T1000 (cell line): ENCODE measurements around the gene VCAN.
A peak's percentile ranks its signal among the peaks of the same experiment; 100 is the strongest.
"Not testable (repeated sequence)": the region's sequence is repeated elsewhere in the genome, so short reads cannot be mapped to it uniquely, and the experiment has no call there.

Experiments
- DNase-seq: peaks from one replicate; lab custom pipeline; 2025; ENCODE audit warnings: mixed read lengths; lab: John Stamatoyannopoulos, UW

VCAN gene

GRCh38 chr5:83471405-83472212 lies at the start of gene VCAN:
Gene VCAN (plus strand): TSS chr5:83471744. CDS start chr5:83483519, 11,775 bp downstream.
- DNase-seq, result no peak

DNA sequence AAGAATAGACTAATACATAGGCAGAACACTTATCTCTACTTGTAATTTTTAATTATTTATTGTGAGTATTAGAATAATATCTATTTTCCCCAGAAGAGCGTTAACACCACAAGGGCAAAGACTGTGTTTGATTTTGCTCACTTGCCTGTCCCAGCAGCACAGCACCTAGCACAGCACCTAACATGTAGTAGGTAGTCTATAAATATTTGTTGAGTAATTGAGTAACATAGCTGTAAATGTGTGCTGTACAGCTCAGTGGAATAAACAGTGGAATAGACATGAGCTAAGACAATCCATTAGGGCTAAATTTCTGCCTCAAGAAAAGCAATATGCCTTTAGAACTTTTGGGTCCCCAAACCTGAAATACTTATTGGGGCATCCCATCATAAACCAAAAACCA lies 49.3 kb upstream of the VCAN start:
- no peak for DNase-seq

GRCh38 chr5:83426855-83427254 lies 44.7 kb upstream of the VCAN start:
- no peak for DNase-seq

DNA sequence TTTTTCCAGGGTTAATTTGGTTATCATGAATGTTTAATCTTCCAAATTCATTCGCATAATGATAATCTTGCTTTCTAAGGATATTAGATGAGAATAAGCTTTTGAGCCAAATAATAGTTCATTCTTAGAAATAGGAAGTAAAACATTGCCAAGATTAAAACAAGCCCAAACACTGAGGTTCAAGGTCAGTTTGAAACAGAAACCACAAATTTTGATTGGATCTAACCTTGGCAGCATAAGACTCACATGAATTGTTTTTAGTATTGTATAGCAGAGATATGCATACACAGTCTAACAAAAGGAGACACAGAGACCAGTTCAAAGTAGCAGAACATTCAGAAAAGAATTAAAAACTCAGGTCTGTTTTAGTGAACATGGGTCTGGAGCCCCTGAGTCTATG lies 43.4 kb upstream of the VCAN start:
- DNase-seq, result no peak

GRCh38 chr5:83428890-83429289 lies 42.7 kb upstream of the VCAN start:
- DNase-seq, result no peak

- DNase-seq, result peak; percentile 7
Measured at GRCh38 chr5:83430130-83431010, 41.2 kb upstream of the VCAN start.

GRCh38 chr5:83433891-83434290 lies 37.7 kb upstream of the VCAN start:
- DNase-seq, result no peak

- DNase-seq, result no peak
Measured at GRCh38 chr5:83434946-83435345, 36.6 kb upstream of the VCAN start.

DNA sequence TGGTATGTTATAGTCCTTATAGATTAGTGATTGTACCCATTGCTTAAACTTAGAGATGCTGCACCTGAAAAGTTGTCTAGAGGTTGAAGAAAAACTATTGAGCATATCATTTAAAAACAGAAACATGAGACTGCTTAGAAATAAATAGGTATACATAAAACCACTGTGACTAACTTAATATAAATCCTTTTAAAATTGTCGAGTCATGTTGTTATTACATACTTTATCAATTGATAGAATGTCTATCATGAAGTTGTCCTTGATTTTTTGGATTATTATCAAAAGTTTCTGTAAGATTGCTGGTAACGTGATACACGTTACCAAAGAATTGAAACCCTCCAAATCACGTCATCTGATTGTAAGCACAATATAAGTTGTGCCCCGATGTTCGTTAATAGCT lies 35.3 kb upstream of the VCAN start:
- no peak for DNase-seq

DNA sequence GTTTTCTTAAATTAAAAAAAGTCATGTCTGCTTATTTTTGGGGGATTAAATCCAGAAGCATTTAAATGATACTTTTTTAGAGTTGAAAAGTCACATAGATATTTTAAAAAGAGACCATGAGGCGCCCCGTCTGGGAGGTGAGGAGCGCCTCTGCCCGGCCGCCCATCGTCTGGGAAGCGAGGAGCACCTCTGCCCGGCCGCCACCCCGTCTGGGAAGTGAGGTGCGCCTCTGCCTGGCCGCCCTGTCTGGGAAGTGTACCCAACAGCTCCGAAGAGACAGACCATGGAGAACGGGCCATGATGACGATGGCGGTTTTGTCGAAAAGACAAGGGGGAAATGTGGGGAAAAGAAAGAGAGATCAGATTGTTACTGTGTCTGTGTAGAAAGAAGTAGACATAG lies 33.8 kb upstream of the VCAN start:
- DNase-seq, result not testable (repeated sequence)

DNA sequence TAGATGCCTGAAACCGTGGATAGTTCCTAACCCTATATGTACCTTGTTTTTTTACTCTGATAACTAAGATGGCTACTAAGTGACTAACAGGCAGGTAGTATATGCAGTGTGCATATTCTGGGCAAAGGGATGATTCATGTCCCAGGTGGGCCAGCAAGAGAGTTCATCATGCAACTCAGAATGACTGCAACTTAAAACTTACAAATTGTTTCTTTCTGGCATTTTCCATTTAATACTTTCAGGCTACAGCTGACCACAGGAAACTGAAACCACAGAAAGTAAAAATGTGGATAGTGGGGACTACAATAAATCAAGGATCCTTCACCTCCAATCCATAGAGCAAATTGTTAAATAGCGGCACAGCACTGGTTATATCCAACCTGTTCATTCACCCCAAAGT lies 30.7 kb upstream of the VCAN start:
- DNase-seq, result no peak

DNA sequence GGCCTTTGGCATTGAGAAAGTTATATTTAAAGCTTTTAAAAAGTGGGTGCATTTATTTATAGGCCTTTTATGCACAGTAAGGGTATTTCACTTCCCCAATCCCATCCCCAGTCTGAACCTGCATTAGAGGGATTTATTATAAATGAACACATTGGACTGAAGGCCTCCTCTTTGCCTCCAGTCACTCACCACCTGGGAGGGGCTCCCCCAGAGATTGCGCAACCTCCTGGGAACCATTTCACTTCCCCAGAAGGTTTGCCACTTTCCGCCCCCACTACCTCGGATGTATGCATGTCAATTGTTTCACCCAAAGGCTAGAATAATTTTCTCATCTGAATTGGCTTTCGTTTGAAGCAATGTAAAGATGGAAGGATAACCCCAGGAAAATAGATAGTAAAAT lies 29.8 kb upstream of the VCAN start:
- DNase-seq, result no peak

- DNase-seq, result no peak
Measured at GRCh38 chr5:83443534-83443933, 28.0 kb upstream of the VCAN start.

- no peak for DNase-seq
Measured at GRCh38 chr5:83444445-83444844, 27.1 kb upstream of the VCAN start.

DNA sequence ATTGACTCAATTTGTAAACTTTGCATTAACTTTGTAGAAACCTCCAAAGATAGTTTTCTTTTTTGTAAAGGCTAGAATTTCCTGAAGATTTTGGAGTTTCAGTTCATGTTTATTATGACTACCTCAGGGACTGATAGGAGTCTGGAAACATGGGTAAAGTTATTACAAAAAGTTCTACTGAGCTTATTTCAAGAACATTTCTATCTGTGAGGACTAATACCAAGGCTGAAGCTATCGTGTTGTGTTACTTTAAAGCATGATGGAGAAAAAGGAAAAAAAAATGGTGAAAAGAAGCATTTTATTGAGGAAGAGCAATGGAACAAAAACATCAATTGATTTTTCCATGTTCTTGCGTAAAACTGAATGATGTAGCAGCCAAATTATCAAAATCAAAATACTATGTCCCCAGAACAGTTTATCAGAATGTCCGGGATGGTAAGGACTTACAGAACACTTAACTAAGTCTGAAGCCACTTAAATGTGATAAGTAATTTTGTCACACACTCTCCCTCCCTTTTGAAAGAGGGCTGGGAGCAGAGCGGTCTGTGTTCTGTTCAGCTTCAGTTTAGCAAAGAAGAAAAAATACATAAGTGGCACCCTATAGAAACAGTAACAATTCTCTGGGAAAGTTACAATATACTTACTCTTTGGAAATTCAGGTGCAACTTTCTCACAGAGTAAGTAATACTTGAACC lies 25.1 kb upstream of the VCAN start:
- DNase-seq, result no peak

DNA sequence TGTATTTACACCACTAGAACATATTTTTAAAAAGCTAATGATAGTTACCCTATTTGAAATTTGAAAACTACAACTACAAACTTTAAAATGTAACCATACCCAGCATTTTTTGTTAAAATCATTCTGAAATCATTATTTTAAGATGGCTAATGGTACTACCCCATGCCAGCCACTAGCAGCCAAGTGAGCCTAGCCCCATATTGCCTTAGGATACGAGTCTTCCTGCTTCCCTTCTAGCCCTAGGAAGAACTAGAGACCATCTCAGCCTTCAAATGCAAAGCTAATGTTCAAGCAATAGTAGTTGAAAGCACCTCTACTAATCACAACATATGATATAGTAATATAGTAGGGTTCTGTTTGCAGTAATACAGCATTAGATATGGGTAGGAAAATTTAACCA lies 24.0 kb upstream of the VCAN start:
- no peak for DNase-seq

DNA sequence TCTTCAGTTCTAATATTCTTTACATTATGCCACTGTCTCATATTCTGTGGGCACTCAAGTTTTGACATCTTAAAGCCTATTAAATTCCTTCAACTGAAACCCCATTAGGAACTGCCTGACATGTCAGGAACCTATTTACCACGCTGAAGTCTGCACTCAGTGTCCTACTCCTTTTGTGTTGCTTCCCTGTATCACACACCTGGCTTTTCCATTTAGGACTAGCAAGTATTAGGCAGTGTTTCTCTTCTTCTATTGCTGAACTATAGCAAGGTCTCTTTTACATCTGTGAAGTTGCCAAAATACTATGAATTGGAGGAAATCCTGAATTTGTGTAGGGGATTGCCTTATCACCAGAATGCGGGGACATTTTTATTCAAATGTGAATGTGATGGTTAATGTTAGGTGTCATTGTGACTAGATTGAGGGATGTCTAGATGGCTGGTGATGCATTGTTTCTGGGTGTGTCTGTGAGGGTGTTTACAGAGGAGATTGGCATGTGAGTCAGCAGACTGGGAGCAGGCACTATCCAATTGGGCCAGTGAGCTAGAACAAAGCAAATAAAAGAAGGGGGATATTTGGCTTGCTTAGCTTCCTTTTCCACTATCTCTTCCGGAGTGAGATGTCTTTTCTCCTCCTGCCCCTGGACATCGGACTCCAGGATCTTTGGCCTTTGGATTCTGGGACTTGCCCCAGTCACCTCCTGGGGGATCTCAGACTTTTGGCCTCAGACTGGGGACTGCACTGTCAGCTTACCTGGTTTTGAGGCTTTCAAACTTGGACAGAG lies 21.2 kb upstream of the VCAN start:
- no peak for DNase-seq

GRCh38 chr5:83450967-83451248 lies 20.6 kb upstream of the VCAN start:
- DNase-seq, result no peak

- no peak for DNase-seq
Measured at GRCh38 chr5:83451955-83452354, 19.6 kb upstream of the VCAN start.

DNA sequence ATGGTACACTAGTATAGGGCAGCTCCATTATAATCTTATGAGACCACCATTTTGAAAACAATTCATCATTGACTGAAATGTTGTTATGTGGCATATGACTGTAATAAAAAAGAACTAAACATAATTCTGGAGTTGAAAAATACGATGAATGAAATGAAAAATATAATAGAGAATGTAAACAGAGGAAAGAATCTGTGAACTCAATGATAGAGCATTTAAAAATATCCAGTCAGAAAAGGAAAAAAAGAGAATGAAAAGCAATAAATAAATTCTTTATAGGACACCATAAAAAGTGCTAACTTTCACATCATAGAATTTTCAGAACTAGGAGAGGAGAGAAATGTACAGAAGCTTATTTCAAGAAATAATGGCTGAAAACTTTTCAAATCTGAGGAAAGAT lies 17.6 kb upstream of the VCAN start:
- DNase-seq, result no peak

- DNase-seq, result no peak
Measured at GRCh38 chr5:83464261-83464660, 7.3 kb upstream of the VCAN start.
